HG03135 (cell line): Measurements from ENCODE around the gene MYOM1.

ENCODE experiments used
- ATAC-seq: cut with Tn5 transposase; IDR thresholded peaks from one replicate; pipeline ENCODE4 v1.9.1; 2021; ENCODE audit warnings: mild to moderate bottlenecking, moderate library complexity; ENCODE audit not compliant: unreplicated experiment

The MYOM1 gene

GRCh38 chr18:3121259-3121658 lies 98.5 kb downstream of the MYOM1 start:
- no peak for ATAC-seq

GRCh38 chr18:3120356-3120755 lies 99.4 kb downstream of the MYOM1 start:
- no peak for ATAC-seq

GRCh38 chr18:3119401-3120341 lies 100.1 kb downstream of the MYOM1 start:
- ATAC-seq = no peak

- ATAC-seq = no peak
Observed at GRCh38 chr18:3118195-3119010, 101.4 kb downstream of the MYOM1 start.

- ATAC-seq = no peak
Observed at GRCh38 chr18:3117493-3118192, 102.1 kb downstream of the MYOM1 start.

GRCh38 chr18:3115447-3116030 lies 104.2 kb downstream of the MYOM1 start:
- no peak for ATAC-seq

GRCh38 chr18:3114451-3114850 lies 105.3 kb downstream of the MYOM1 start:
- no peak for ATAC-seq

GRCh38 chr18:3114026-3114425 lies 105.7 kb downstream of the MYOM1 start:
- no peak for ATAC-seq

GRCh38 chr18:3111523-3112240 lies 108.1 kb downstream of the MYOM1 start:
- ATAC-seq = no peak

- ATAC-seq = no peak
Observed at GRCh38 chr18:3110034-3110752, 109.6 kb downstream of the MYOM1 start.

GRCh38 chr18:3107740-3108151 lies 112.0 kb downstream of the MYOM1 start:
- no peak for ATAC-seq

GRCh38 chr18:3104190-3105054 lies 115.3 kb downstream of the MYOM1 start:
- no peak for ATAC-seq

- no peak for ATAC-seq
Observed at GRCh38 chr18:3103576-3103975, 116.2 kb downstream of the MYOM1 start.

GRCh38 chr18:3102983-3103382 lies 116.8 kb downstream of the MYOM1 start:
- no peak for ATAC-seq

- no peak for ATAC-seq
Observed at GRCh38 chr18:3100498-3101132, 119.2 kb downstream of the MYOM1 start.

GRCh38 chr18:3099327-3099726 lies 120.4 kb downstream of the MYOM1 start:
- ATAC-seq = no peak

GRCh38 chr18:3097082-3097481 lies 122.7 kb downstream of the MYOM1 start:
- no peak for ATAC-seq

GRCh38 chr18:3095921-3096320 lies 123.8 kb downstream of the MYOM1 start:
- no peak for ATAC-seq
